CD4-positive, alpha-beta T cell treated with Interleukin-10 for 1 hour (primary cell): Measurements from ENCODE around the gene DHRS2.
A peak's percentile ranks its signal among the peaks of the same experiment; 100 is the strongest.

ENCODE experiments used
- DNase-seq: peaks from one replicate; pipeline ENCODE4 v3.0.0-alpha.2; 2020

DHRS2 gene

GRCh38 chr14:23613242-23614070, 22.7 kb upstream of the DHRS2 start:
- no peak for DNase-seq

- DNase-seq: no peak
Observed at GRCh38 chr14:23614395-23614828, 21.8 kb upstream of the DHRS2 start.

- no peak for DNase-seq
Observed at GRCh38 chr14:23615856-23616255, 20.3 kb upstream of the DHRS2 start.

- DNase-seq: no peak
Observed at GRCh38 chr14:23617539-23617938, 18.6 kb upstream of the DHRS2 start.

- no peak for DNase-seq
Observed at GRCh38 chr14:23618415-23618988, 17.7 kb upstream of the DHRS2 start.

GRCh38 chr14:23620177-23620702, 15.9 kb upstream of the DHRS2 start:
- DNase-seq: no peak

- no peak for DNase-seq
Observed at GRCh38 chr14:23621204-23621931, 14.8 kb upstream of the DHRS2 start.

GRCh38 chr14:23621932-23622730, 14.0 kb upstream of the DHRS2 start:
- no peak for DNase-seq

GRCh38 chr14:23622990-23623389, 13.2 kb upstream of the DHRS2 start:
- DNase-seq: no peak

GRCh38 chr14:23623962-23624361, 12.2 kb upstream of the DHRS2 start:
- DNase-seq: no peak

GRCh38 chr14:23624830-23625404, 11.2 kb upstream of the DHRS2 start:
- DNase-seq: no peak

GRCh38 chr14:23626946-23627345, 9.2 kb upstream of the DHRS2 start:
- no peak for DNase-seq

- no peak for DNase-seq
Observed at GRCh38 chr14:23627961-23628360, 8.2 kb upstream of the DHRS2 start.

- DNase-seq: no peak
Observed at GRCh38 chr14:23629204-23629603, 7.0 kb upstream of the DHRS2 start.

- DNase-seq: no peak
Observed at GRCh38 chr14:23629832-23630396, 6.2 kb upstream of the DHRS2 start.

GRCh38 chr14:23630687-23631086, 5.5 kb upstream of the DHRS2 start:
- no peak for DNase-seq

- DNase-seq: no peak
Observed at GRCh38 chr14:23631234-23631633, 4.9 kb upstream of the DHRS2 start.

- DNase-seq: peak; percentile 67
Observed at GRCh38 chr14:23631702-23632460, 4.3 kb upstream of the DHRS2 start.

- DNase-seq: no peak
Observed at GRCh38 chr14:23632461-23633159, 3.6 kb upstream of the DHRS2 start.

- no peak for DNase-seq
Observed at GRCh38 chr14:23633160-23633701, 2.9 kb upstream of the DHRS2 start.
